Activated CD4-positive, alpha-beta memory T cell treated with anti-CD3 and anti-CD28 coated beads for 36 hours (primary cell): ENCODE measurements around the gene PPFIA2. TPM values are rescaled to one million over a fixed set of nuclear protein-coding genes. Genes with fewer than 3 reads are reported as not detected.

ENCODE experiments used
- CTCF ChIA-PET: fragments of 350-600 bp; sonication (Branson Sonifier 250); formaldehyde crosslinking; loops from one replicate; lab custom pipeline; 2021; ENCODE audit warnings: antibody characterized with exemption, inconsistent platforms; lab: Charles Lee
- POLR2A ChIA-PET: fragments of 350-600 bp; sonication (Branson Sonifier 250); formaldehyde crosslinking; loops from one replicate; lab custom pipeline; 2021; ENCODE audit warnings: antibody characterized with exemption; lab: Charles Lee
- DNase-seq: peaks from one replicate; pipeline ENCODE4 v3.0.0-alpha.2; 2020
- H3K27ac Mint-ChIP-seq: one replicate; pipeline ENCODE4 v1.8.0; 2021; ENCODE audit warnings: mixed read lengths
- H3K27me3 Mint-ChIP-seq: one replicate; pipeline ENCODE4 v1.8.0; 2021; ENCODE audit warnings: mixed read lengths
- H3K36me3 Mint-ChIP-seq: one replicate; pipeline ENCODE4 v1.8.0; 2021; ENCODE audit warnings: mixed read lengths
- H3K4me1 Mint-ChIP-seq: one replicate; pipeline ENCODE4 v1.8.0; 2021; ENCODE audit warnings: low read depth, mixed read lengths
- H3K4me3 Mint-ChIP-seq: one replicate; pipeline ENCODE4 v1.8.0; 2021; ENCODE audit warnings: mild to moderate bottlenecking, mixed read lengths
- H3K9me3 Mint-ChIP-seq: one replicate; pipeline ENCODE4 v1.8.0; 2021; ENCODE audit warnings: mixed read lengths
- intact Hi-C: fragments of 100-400 bp; cut with micrococcal nuclease; formaldehyde crosslinking; loops from one replicate; pipeline ENCODE4 v1.15.1; 2023
- total RNA-seq, 2 experiments: library from RNA; stranded (reverse); gene quantifications; one replicate each; pipeline ENCODE4 v1.2.3, GENCODE V29; 2021

PPFIA2 gene
- total RNA-seq, 2 experiments from 2014 or later, result not detected

- Mint-ChIP-seq H3K36me3 (no peaks in the 10 kb centered on the region), H3K27me3 (no peaks in the 10 kb centered on the region), H3K4me1 (no peaks in the 10 kb centered on the region), H3K27ac (no peak overlapping the region), H3K9me3 (peaks cover 12% of the 10 kb centered on the region), H3K4me3 (no peak overlapping the region)
- intact Hi-C loops, result no loop called here
- ChIA-PET POLR2A (no interaction called here), CTCF (no interaction called here)
- no peak for DNase-seq
Observed at GRCh38 chr12:81314903-81315531, 444.1 kb downstream of the PPFIA2 start.

- ChIA-PET CTCF (no interaction called here), POLR2A (no interaction called here)
- Mint-ChIP-seq H3K9me3 (peaks cover 4% of the 10 kb centered on the region), H3K27me3 (no peaks in the 10 kb centered on the region), H3K4me1 (no peaks in the 10 kb centered on the region), H3K4me3 (no peak overlapping the region), H3K36me3 (no peaks in the 10 kb centered on the region), H3K27ac (no peak overlapping the region)
- no peak for DNase-seq
- intact Hi-C loops, result no loop called here
Observed at GRCh38 chr12:81303935-81304334, 455.2 kb downstream of the PPFIA2 start.

GRCh38 chr12:81300454-81300853 lies 458.7 kb downstream of the PPFIA2 start:
- Mint-ChIP-seq H3K36me3 (no peaks in the 10 kb centered on the region), H3K9me3 (no peaks in the 10 kb centered on the region), H3K4me1 (no peaks in the 10 kb centered on the region), H3K27me3 (no peaks in the 10 kb centered on the region), H3K27ac (no peak overlapping the region), H3K4me3 (no peak overlapping the region)
- DNase-seq, result no peak
- POLR2A ChIA-PET, result no interaction called here
- intact Hi-C loops, result no loop called here
- CTCF ChIA-PET, result no interaction called here

GRCh38 chr12:81297601-81298000 lies 461.5 kb downstream of the PPFIA2 start:
- H3K9me3 Mint-ChIP-seq, result peaks cover 3% of the 10 kb centered on the region
- no peaks in the 10 kb centered on the region for H3K4me1 Mint-ChIP-seq
- intact Hi-C loops, result no loop called here
- H3K4me3 Mint-ChIP-seq, result no peak overlapping the region
- POLR2A ChIA-PET, result no interaction called here
- CTCF ChIA-PET, result no interaction called here
- no peaks in the 10 kb centered on the region for H3K36me3 Mint-ChIP-seq
- no peak for DNase-seq
- no peaks in the 10 kb centered on the region for H3K27me3 Mint-ChIP-seq
- H3K27ac Mint-ChIP-seq, result no peak overlapping the region

GRCh38 chr12:81296556-81297305 lies 462.4 kb downstream of the PPFIA2 start:
- Mint-ChIP-seq H3K36me3 (no peaks in the 10 kb centered on the region), H3K27me3 (no peaks in the 10 kb centered on the region)
- intact Hi-C loops, result no loop called here

GRCh38 chr12:81295251-81295650 lies 463.9 kb downstream of the PPFIA2 start:
- Mint-ChIP-seq H3K4me3 (no peak overlapping the region), H3K36me3 (no peaks in the 10 kb centered on the region), H3K9me3 (peaks cover 3% of the 10 kb centered on the region), H3K4me1 (no peaks in the 10 kb centered on the region), H3K27ac (no peak overlapping the region), H3K27me3 (no peaks in the 10 kb centered on the region)
- POLR2A ChIA-PET, result no interaction called here
- no peak for DNase-seq
- intact Hi-C loops, result no loop called here
- CTCF ChIA-PET, result no interaction called here

More at GRCh38 chr12:81296556-81297305, 462.4 kb downstream of the PPFIA2 start:
- DNase-seq, result no peak
- Mint-ChIP-seq H3K27ac (no peak overlapping the region), H3K4me1 (no peaks in the 10 kb centered on the region), H3K4me3 (no peak overlapping the region), H3K9me3 (peaks cover 3% of the 10 kb centered on the region)
- CTCF ChIA-PET, result no interaction called here
- POLR2A ChIA-PET, result no interaction called here

- Mint-ChIP-seq H3K4me1 (no peaks in the 10 kb centered on the region), H3K4me3 (no peak overlapping the region), H3K27ac (no peak overlapping the region), H3K36me3 (no peaks in the 10 kb centered on the region), H3K9me3 (peaks cover 3% of the 10 kb centered on the region), H3K27me3 (no peaks in the 10 kb centered on the region)
- CTCF ChIA-PET, result no interaction called here
- no peak for DNase-seq
- intact Hi-C loops, result no loop called here
- POLR2A ChIA-PET, result no interaction called here
Observed at GRCh38 chr12:81294325-81295190, 464.6 kb downstream of the PPFIA2 start.

- Mint-ChIP-seq H3K36me3 (no peaks in the 10 kb centered on the region), H3K9me3 (peaks cover 2% of the 10 kb centered on the region), H3K4me3 (no peak overlapping the region), H3K27me3 (no peaks in the 10 kb centered on the region), H3K27ac (no peak overlapping the region), H3K4me1 (no peaks in the 10 kb centered on the region)
- POLR2A ChIA-PET, result no interaction called here
- no peak for DNase-seq
- intact Hi-C loops, result no loop called here
- CTCF ChIA-PET, result no interaction called here
Observed at GRCh38 chr12:81288651-81289050, 470.5 kb downstream of the PPFIA2 start.

- Mint-ChIP-seq H3K4me3 (no peak overlapping the region), H3K4me1 (no peaks in the 10 kb centered on the region), H3K27ac (no peak overlapping the region), H3K9me3 (peaks cover 2% of the 10 kb centered on the region), H3K27me3 (no peaks in the 10 kb centered on the region), H3K36me3 (no peaks in the 10 kb centered on the region)
- ChIA-PET CTCF (no interaction called here), POLR2A (no interaction called here)
- DNase-seq, result no peak
- intact Hi-C loops, result no loop called here
Observed at GRCh38 chr12:81284137-81284536, 475.0 kb downstream of the PPFIA2 start.

- POLR2A ChIA-PET, result no interaction called here
Observed at GRCh38 chr12:81274637-81275529, 484.3 kb downstream of the PPFIA2 start.

GRCh38 chr12:81270385-81270784 lies 488.8 kb downstream of the PPFIA2 start:
- Mint-ChIP-seq H3K27ac (no peak overlapping the region), H3K9me3 (peaks cover 3% of the 10 kb centered on the region), H3K4me1 (no peaks in the 10 kb centered on the region), H3K27me3 (no peaks in the 10 kb centered on the region), H3K4me3 (no peak overlapping the region), H3K36me3 (no peaks in the 10 kb centered on the region)
- CTCF ChIA-PET, result no interaction called here
- intact Hi-C loops, result no loop called here
- no peak for DNase-seq
- POLR2A ChIA-PET, result no interaction called here

More at GRCh38 chr12:81274637-81275529, 484.3 kb downstream of the PPFIA2 start:
- no peak for DNase-seq
- Mint-ChIP-seq H3K36me3 (no peaks in the 10 kb centered on the region), H3K27me3 (no peaks in the 10 kb centered on the region), H3K4me3 (no peak overlapping the region), H3K27ac (no peak overlapping the region), H3K4me1 (no peaks in the 10 kb centered on the region), H3K9me3 (peaks cover 6% of the 10 kb centered on the region)
- intact Hi-C loops, result no loop called here
- CTCF ChIA-PET, result no interaction called here
